ENCODE data around the gene FHIT. TPM values are rescaled to one million over a fixed set of nuclear protein-coding genes. Genes with fewer than 3 reads are reported as not detected.

Gene FHIT
- total RNA-seq, 4 donors from 2014 or later = 0.72 to 5.2 (median 2.1) TPM

DNA sequence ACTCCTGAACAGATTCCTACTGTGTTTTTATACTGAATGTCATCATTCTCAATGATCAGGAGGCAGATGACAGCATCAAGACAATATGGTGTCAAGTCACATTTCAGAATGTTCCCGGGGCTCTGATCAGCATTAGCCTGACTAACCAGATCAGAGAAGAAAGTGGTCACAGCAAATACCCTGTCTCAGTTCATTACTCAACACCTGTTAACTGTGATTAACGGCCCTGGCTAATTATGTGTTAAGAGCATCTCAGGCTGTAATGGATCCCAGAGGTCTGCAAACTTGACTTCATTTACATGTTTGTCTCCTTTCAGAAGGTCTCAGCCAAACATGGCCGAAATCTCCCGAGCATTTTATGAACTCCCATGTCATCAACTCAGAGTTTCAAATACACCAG lies 833.7 kb downstream of the FHIT start:
- H3K4me1 ChIP-seq = no peaks in the 10 kb centered on the region
- H3K27ac ChIP-seq = no peak overlapping the region
- no peak for DNase-seq
- in situ Hi-C loops (cut with MboI; ENCODE audit: low sequenced_read_pairs in 4 of 4) (no loop called here), intact Hi-C loops (cut with DNase I; ENCODE audit: low total_unique reads) (no loop called here)
- H3K27me3 ChIP-seq = no peaks in the 10 kb centered on the region
- H3K9me3 ChIP-seq = no peaks in the 10 kb centered on the region
- ATAC-seq = no peak
- H3K36me3 ChIP-seq = no peaks in the 10 kb centered on the region
- H3K4me3 ChIP-seq = no peak overlapping the region
- TF ChIP-seq CTCF (IDR thresholded peaks at IDR 0.05 in 4 of 5, conservative IDR thresholded peaks at IDR 0.05 in 1 of 5) (no peak), POLR2A (IDR thresholded peaks at IDR 0.05) (no peak)

- Histone ChIP-seq H3K4me1 (peaks cover 0 to 4% of the 10 kb centered on the region in 2 donors), H3K9me3 (no peaks in the 10 kb centered on the region), H3K4me3 (no peak overlapping the region), H3K27ac (no peak overlapping the region), H3K36me3 (no peaks in the 10 kb centered on the region), H3K27me3 (no peaks in the 10 kb centered on the region)
- ATAC-seq (no peak), DNase-seq (no peak)
- in situ Hi-C loops (cut with MboI; ENCODE audit: low sequenced_read_pairs in 4 of 4) = no loop called here
- intact Hi-C loops (cut with DNase I; ENCODE audit: low total_unique reads) = no loop called here
- TF ChIP-seq CTCF (IDR thresholded peaks at IDR 0.05 in 4 of 5, conservative IDR thresholded peaks at IDR 0.05 in 1 of 5) (no peak), POLR2A (IDR thresholded peaks at IDR 0.05) (no peak)
Measured at GRCh38 chr3:60414011-60414410, 837.2 kb downstream of the FHIT start.

DNA sequence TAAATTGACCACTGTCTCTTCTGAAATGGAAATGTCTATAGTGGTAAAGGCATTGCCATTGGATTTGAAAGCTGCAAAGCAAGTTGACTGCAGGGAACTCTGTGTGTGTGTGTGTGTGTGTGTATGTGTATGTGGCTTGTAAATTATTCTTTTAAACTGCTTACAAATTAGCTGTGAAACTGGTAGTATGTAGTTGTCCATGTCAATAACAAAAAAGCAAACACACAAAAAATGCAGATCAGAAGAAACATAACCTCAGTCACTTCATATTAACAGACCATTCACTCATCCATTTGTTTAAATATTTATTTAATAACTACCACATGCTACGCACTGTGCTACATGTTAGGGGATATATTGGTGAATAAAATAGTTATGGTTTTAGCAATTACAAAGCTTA lies 837.7 kb downstream of the FHIT start:
- in situ Hi-C loops (cut with MboI; ENCODE audit: low sequenced_read_pairs in 4 of 4) = no loop called here
- no peak overlapping the region for H3K27ac ChIP-seq
- intact Hi-C loops (cut with DNase I; ENCODE audit: low total_unique reads) = no loop called here
- no peak for ATAC-seq
- H3K36me3 ChIP-seq = no peaks in the 10 kb centered on the region
- H3K4me3 ChIP-seq = no peak overlapping the region
- no peak for TF ChIP-seq POLR2A (IDR thresholded peaks at IDR 0.05)
- TF ChIP-seq CTCF (IDR thresholded peaks at IDR 0.05 in 4 of 5, conservative IDR thresholded peaks at IDR 0.05 in 1 of 5) = no peak
- H3K27me3 ChIP-seq = no peaks in the 10 kb centered on the region
- no peak for DNase-seq
- H3K9me3 ChIP-seq = no peaks in the 10 kb centered on the region
- H3K4me1 ChIP-seq = peaks cover 0 to 7% of the 10 kb centered on the region in 2 donors

DNA sequence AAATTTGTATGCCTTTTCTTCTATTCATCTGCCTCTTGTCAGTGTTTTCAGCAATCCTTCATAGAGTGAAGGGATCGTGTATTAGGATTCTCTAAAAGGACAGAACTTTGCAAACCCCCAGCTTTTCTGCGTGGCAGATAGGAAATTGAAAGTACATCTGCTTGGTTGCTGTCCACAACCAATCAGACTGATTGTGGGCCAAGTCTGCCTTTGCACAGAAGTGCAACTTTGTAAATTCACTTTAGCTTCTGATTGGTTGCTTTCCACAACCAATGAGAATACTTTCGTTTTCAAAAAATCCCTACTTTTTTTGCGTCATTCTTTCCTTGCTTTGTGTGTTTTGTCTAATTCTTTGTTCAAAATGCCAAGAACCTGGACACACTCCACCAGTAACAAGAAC lies 847.4 kb downstream of the FHIT start:
- in situ Hi-C loops (cut with MboI; ENCODE audit: low sequenced_read_pairs in 4 of 4) = no loop called here

More for the DNA sequence above, 847.4 kb downstream of the FHIT start:
- H3K9me3 ChIP-seq = no peaks in the 10 kb centered on the region
- ATAC-seq (no peak), DNase-seq (no peak)
- intact Hi-C loops (cut with DNase I; ENCODE audit: low total_unique reads) = no loop called here
- no peaks in the 10 kb centered on the region for H3K36me3 ChIP-seq
- no peak overlapping the region for H3K27ac ChIP-seq
- H3K4me3 ChIP-seq = no peak overlapping the region
- no peaks in the 10 kb centered on the region for H3K27me3 ChIP-seq
- no peak for TF ChIP-seq CTCF (IDR thresholded peaks at IDR 0.05 in 4 of 5, conservative IDR thresholded peaks at IDR 0.05 in 1 of 5)
- TF ChIP-seq POLR2A (IDR thresholded peaks at IDR 0.05) = no peak
- peaks cover 16% of the 10 kb centered on the region in 2 donors for H3K4me1 ChIP-seq
